ENCODE measurements around the gene VSIG4. TPM values are rescaled to one million over a fixed set of nuclear protein-coding genes. Genes with fewer than 3 reads are reported as not detected.

VSIG4 gene
- total RNA-seq, 1 donor from 2014 or later: not detected

DNA sequence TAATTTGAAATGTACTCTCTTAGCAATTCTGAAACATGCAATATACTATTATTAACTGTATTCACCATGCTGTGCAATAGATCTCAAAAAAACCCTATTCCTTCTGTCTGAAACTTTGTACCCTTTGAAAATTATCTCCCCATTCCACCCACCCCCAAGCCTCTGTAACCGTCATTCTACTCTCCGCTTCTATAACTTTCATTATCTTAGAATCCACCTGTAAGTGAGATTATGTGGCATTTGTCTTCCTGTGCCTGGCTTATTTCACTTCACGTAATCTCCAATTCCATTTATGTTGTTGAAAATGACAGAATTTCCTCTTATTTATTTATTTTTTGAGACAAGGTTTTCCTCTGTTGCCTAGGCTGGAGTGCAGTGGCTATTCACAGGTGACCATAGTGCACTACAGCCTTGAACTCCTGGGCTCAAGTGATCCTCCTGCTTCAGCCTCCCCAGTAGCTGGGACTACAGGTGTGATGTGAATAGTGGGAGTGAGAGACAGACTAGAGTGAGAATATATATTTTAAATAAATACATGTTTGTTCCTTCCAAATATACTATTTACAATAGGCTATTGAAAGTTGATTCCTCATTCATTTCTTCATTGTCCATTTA lies 30.5 kb downstream of the VSIG4 start:
- DNase-seq (ENCODE audit: low read depth): no peak

DNA sequence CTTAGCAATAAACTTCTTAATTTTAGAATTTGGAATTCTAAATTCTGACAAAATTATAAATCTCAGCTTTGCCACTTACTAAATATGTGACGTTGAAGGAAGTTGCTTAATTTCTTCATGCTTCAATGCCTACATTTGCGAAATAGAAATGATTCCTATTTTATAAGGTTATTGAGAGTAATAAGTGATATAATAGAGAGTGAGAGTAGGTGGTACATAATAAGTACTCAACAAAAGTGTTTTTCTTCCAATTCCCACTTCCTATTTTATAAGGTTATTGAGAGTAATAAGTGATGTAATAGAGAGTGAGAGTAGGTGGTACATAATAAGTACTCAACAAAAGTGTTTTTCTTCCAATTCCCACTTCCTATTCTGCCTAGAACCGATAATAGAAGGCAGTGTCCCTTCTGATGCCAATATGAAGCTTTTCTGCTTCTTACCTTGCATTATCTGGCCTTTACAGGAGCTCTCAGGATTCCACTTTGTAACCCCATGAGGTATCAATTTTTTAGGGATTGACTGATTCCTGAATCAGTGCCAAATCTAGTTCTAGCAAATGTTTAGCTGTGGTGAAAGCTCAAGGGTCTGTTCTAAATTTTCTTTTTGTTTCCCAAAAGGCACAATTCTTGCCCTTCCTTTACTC lies 31.4 kb downstream of the VSIG4 start:
- DNase-seq (ENCODE audit: low read depth): no peak

DNA sequence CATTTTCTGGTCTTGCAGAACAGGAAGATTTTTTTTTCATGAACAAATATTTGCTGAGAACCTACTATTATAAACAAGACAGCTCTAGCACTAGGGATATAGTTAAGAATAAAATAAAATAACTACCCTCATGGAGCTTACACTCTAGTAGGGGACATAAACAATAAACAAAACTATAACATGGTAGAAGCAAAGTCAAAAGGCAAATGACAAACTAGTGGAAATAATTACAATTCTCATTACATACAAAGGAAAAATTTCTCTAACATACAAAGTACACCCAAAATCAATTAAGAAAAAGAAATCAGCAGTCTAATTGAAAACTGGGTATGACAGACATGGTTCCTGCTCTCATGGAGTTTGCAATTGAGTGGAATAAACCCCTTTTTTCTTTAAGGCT lies 32.0 kb downstream of the VSIG4 start:
- DNase-seq (ENCODE audit: low read depth): no peak

DNA sequence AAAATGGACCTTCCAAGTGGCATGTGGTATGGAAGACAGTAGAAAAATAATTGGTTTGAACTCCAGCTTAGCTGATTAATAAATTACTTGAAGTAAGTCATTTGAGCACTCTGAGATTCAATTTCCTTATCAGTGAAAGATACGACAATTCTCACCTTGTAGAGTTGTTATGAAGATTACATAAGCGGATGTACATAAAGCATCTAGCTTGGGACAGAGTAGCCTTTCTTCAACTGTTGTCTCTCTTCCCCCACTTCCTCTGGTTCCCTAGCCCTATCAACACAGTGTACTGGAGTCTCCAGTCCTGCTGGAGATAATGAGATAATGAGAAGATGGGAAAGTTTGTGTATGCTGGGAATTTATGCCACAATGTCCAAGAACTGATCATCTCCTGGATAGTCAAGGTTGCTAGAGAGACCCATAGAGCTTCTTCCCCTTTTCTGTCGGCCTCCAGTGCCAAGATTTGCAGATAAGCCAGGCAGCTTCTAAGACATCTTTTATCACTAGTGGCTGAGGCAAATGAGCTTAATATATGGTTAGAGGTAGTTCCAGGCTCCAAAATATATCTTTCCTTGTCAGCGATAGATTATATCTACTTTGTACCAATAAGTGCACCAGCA lies 33.9 kb downstream of the VSIG4 start:
- DNase-seq (ENCODE audit: low read depth): no peak

DNA sequence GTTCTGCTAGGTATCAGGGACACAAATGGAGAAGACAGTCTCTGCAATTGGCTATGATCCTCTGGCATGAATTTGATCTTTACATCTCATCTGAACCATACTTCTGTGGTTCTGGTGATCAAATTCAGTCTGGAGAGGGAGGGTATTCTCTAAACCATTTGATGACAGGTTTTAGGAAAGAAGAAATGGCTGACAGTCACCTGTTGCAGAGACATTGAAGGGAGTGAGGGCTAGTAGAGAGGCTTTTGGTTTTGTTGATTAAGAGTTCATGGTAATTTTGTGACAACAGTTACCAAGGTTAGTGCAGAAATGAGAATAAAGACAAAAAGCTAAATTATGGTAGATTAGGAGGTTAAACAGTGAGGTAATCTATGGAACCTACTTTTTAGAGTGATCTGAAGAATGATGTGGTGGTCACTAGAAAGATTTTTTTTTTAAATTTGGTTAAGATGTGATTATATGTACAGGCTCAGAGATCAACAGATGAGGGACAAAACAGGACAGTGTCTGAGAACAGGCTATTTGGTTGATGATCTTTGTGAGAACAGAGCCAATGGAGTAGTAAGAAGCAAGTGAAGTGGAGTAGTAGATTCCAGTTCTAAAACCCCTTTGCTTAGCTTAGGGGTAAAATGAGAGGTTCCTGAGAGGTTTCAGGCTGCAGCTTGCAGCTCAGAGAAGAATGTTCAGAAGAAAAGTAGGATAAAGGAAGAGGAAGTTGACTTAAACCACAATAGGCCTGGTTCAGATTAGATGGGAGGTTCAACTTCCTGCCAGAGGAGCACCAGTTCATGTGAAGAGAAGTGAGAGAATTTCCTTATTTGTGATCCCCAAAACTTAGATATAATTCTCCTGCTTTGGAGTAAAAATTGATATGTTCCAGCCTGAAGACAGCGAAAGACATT lies 34.7 kb downstream of the VSIG4 start:
- DNase-seq (ENCODE audit: low read depth): no peak

DNA sequence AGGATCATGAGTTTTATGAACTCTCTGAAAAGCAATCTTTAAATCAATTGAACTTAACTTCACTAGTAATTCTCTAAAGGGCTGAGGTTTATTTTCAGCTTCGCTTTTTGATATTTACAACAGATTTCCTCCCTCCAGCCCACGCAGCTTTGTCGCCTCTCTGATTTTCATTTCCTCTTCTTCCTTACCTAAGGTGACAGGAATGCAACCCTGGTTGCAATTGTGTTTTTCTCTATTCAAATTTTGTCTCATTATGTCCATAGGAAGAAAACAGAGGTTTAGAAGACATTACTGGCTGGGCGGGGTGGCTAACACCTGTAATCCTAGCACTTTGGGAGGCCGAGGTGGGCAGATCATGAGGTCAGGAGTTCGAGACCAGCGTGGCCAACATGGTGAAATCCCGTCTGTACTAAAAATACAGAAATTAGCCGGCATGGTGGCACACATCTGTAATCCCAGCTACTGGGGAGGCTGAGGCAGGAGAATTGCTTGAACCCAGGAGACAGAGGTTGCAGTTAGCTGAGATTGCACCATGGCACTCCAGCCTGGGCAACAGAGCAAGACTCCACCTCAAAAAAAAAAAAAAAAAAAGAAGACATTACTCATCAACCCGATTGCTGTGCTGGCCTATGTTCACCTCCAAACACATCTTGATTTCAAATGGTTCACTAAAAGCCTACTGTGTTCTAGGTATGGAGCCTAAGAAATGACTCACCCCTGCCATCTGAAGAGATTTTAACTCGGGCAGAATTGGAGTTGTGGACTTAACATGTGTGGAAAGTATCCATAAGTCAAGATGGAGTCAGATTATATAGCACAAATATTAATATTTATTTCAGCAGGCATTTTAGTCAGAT lies 36.8 kb downstream of the VSIG4 start:
- DNase-seq (ENCODE audit: low read depth): no peak

DNA sequence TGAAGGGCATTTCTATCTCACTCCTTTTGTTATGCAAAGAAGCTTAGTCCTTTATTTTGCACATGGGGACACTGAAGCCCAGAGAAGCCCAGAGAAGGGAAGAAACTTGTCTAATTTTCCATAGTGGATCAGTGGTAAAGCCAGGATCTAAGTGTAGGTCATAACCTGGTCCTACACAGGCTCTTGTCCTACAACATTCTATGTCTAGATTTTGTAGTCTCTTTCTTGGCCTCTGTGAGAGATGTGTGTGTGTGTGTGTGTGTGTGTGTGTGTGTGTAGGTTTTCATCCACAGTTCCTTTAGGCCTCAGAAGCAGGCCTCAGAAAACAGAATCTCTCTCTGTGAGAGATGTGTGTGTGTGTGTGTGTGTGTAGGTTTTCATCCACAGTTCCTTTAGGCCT lies 38.3 kb downstream of the VSIG4 start:
- no peak for DNase-seq (ENCODE audit: low read depth)

DNA sequence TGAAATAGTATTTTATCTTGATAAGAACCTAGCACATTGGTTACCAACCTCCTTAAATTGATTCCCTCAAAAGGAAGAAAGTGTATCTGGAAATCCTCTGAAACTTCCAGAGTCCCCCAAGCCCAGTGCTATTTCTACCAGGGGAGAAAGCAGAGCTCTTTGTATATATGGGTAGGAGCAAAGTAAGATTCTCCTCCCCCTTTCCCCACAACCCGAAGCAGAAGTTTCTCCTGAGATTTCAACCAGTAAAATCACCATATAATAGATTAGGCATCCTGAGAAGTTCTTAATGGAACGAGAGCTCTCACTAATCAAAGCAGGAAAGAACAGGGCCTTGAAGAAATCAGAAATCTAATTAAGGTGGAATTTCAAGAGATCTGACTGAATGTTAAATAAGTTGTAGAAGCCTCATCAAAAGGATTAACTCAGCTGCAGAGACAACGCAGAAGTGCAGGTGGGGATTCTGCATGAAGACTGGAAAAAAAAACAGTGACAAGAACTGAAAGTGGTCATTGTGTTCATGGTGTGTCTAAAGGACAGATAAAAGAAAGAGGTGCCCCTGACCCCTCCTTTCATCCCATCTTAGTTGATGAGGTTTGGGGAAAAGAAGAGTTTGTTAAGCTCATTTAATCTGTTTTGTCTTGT lies 39.1 kb downstream of the VSIG4 start:
- DNase-seq (ENCODE audit: low read depth): no peak

DNA sequence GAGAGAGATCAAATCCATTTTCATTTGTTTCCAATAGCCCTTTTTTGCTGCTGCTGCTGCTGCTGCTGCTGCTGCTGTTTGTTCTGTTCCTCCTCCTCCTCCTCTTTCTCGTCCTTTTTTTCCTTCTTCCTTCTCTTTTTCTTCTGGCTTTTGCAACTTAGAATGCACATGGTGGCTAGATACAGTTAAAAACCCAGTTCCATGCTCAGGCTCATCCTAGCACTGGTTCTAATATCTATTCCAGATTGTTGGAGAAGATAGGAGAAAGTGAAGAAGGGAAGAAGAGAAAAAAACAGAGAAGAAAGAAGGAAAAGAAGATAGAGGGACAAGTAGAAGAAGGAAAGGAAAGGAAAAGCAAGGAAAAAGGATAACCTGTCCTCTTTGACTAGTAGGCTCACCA lies 39.7 kb downstream of the VSIG4 start:
- DNase-seq (ENCODE audit: low read depth): no peak

DNA sequence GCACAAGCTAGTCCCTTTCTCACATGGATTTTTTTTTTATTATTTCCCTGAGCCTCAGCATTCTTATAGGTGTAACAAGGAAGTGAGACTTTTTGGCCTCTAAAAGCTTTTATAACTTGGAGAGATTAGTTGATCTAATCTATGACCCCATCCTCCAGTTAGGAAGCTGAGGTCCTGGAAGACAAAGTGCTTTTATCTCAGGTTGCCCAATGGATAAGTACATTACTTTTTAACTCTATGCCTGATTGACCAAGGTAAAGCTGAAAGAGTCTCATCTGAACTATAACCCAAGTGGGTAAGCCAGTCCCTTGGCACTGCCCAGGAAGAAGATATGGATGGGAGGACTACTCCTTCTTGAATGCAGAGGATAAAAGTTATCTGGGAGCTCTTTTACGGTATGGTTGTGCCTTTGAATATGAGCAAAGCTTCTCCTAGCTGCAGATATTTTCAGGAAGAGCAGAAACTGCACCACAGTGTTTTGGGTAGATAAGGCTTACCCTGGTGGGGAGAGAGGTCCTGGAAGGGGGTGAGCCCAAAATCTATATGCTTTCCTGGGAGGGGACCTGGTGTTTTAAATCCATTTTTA lies 40.2 kb downstream of the VSIG4 start:
- no peak for DNase-seq (ENCODE audit: low read depth)

DNA sequence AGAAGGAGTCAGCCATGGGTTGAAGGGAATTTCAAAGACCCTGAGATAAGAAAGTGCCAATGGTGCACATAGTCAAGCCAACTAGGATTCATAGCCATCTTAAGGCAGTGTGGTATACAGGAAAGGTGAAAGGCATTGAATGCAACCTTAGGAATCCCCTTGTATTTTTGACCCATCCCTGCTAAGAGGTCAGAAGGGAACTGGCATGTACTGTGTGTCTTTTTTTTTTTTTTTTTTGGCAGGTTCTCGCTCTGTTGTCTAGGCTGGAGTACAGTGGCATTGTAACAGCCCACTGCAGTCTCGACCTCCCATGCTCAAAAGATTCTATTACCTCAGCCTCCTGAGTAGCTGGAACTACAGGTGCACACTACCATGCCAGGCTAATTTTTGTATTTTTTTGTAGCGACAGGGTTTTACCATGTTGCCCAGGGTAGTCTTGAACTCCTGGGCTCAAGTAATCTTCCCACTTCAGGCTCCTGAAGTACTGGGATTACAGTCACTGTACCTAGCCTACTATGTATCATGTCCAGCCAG lies 40.8 kb downstream of the VSIG4 start:
- no peak for DNase-seq (ENCODE audit: low read depth)

DNA sequence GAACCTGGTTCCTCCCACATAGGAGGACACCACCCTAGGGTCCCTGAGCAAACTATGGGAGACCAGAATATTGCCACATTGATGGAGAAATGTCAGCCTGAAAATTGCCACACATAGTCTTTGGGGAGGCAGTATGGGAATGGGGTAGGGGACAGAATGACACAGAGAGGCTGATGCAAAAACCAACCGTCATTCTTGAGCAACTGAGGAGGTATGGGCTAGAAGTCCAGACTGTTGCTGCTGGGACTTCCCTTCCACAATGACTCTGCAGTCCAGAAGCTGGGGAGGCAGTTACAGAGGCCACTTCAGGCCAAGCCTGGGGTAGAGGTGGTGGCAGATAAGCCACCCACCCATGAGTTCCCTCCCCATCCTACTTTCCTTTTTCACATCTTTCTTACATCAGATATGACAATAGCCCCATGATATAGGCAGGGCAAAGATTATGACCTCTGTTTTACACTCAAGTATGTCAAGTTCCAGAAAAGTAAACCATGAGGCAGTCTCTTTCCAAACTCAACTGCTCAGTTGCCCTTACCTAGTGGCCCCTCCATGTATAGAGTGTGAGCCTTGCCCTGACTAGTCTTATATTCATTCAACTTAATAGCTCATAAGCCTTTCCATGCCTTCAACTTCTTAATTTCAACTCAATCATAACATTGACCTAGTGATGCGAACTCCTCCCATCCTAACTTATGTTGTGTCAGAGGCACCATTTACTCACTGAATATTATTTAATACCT lies 41.7 kb downstream of the VSIG4 start:
- no peak for DNase-seq (ENCODE audit: low read depth)

DNA sequence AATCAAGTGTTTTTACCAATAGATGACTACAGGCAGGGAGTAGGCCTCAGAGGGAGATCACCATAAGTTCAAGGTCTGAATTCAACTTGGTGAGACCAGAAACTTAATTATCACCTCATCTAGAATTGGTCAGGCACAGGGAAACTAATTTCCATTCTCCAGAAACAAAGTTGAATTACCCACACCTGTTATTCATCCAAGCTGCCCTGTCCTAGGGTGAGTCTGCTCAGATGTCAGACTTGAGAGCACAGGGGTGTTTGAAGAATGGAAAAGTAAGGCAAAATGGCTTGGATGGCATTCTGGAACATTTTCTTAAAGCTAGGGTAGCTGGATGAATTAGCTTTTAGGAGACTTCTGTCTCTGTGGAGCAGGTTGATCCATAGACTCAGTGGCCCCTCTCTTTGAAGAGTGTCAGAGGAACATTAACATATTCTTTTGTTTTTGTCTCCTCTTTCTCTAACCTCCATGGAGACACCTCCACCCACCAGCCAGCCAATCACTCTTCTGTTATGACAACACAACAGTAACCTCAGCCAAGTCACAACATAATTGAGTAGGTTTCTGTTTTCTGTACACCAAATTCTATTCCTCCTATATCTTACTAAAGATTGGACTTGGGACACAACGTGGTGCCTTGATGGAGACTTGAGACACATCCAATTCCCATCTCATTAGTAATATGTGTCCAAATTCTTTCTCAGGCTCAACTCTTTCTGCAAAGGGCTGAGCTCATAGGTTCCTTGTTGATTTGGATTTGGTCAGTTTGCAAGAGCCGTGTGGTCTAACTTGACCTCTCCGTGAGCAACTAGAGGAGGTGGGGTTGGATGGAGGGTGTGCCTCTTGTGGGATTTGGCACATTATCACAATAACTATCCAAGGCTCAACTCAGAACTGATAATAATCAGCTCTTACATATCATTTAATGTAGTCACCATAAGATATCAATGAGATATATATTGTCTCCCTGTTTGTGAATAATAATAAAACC lies 45.1 kb downstream of the VSIG4 start:
- DNase-seq (ENCODE audit: low read depth): no peak

DNA sequence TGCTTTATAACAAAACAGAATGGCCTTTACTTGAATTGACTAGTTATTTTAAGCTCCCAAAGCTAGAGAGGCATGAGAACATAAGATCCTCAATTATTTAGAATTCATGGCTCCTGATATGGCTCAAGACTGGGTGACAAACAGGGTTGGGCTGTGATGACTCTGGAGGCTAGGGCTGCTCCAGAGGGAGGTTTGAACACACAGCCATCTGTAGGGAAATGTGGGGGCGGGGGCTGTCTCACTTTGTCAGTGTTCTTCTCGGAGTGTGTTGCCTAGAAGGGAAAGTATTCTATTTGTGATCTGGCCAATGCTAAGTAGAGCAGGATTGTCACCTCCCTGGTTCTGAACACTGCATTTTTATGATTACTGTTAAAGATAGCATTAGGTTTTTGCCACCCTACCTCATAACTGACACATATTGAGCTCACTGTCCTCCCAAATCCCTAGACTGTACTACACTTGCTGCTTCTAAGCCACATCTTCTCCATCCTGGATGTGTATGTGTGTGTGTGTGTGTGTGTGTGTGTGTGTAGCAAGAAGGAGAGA lies 45.9 kb downstream of the VSIG4 start:
- no peak for DNase-seq (ENCODE audit: low read depth)

DNA sequence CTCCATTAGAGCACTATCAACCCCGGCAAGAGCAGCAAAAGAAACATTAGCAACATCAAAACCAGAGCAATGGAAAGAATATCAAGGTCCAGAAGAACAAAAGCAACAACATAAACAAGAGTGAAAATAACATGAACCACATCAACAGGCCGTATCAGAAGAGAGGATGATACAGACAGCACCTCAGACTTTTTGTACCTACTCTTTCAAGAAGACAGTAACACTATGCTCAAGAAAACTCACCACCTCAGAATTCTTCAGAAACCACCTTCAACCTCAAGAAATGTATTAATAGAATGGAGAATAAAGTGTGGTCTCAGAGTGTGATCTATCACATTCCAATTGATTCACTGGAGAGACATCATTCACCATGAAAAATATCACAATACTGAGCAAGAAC lies 46.5 kb downstream of the VSIG4 start:
- DNase-seq (ENCODE audit: low read depth): no peak

DNA sequence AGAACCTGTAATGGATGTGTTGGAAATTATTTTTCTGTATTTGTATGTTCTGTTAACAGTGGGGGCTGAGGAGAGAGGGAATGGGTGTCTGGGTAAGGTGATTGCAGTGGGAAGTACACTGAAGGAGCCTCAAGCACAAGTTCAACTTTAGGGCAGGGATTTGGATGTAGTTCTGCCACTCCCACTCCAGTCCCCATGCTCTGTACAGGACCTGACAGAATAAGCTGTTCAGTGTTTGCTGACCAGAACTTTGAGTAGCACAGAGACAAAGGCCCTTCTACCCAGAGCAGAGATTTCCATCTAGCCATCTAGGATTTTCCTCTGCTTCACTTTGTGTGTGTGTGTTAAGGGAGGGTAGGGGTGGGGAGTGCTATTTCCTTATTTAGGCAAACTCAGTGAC lies 49.2 kb downstream of the VSIG4 start:
- no peak for DNase-seq (ENCODE audit: low read depth)

DNA sequence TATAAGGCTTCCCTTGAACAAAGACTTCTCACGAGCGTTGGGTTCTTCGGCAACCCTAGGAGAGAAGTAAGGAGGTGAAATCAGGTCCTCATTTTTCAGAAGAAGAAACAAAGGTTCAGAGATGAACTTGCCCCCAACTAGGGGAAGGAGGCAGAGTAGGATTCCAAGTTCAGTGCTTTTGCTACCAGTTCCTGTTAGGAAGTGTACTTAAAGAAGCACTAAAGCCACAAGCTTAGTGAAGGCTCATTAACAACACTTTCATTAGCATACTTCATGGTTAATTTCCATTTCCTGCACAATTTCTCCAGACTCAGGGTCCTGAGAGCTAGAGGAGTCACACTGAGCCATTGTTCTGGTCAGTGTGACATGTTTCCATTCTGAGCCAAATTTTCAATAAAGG lies 52.1 kb downstream of the VSIG4 start:
- DNase-seq (ENCODE audit: low read depth): no peak

Measured in myocyte (in vitro differentiated cells).